Stimulated activated CD4-positive, alpha-beta T cell treated with anti-CD3 and anti-CD28 coated beads, Interleukin-2, amount 100 ng/mL, for 4 hours (primary cell): ENCODE data around the gene HOXA10.
A peak's percentile ranks its signal among the peaks of the same experiment; 100 is the strongest.

Experiments
- DNase-seq: peaks from one replicate; pipeline ENCODE4 v3.0.0-alpha.2; 2020; ENCODE audit warnings: low read depth

The HOXA10 gene

DNA sequence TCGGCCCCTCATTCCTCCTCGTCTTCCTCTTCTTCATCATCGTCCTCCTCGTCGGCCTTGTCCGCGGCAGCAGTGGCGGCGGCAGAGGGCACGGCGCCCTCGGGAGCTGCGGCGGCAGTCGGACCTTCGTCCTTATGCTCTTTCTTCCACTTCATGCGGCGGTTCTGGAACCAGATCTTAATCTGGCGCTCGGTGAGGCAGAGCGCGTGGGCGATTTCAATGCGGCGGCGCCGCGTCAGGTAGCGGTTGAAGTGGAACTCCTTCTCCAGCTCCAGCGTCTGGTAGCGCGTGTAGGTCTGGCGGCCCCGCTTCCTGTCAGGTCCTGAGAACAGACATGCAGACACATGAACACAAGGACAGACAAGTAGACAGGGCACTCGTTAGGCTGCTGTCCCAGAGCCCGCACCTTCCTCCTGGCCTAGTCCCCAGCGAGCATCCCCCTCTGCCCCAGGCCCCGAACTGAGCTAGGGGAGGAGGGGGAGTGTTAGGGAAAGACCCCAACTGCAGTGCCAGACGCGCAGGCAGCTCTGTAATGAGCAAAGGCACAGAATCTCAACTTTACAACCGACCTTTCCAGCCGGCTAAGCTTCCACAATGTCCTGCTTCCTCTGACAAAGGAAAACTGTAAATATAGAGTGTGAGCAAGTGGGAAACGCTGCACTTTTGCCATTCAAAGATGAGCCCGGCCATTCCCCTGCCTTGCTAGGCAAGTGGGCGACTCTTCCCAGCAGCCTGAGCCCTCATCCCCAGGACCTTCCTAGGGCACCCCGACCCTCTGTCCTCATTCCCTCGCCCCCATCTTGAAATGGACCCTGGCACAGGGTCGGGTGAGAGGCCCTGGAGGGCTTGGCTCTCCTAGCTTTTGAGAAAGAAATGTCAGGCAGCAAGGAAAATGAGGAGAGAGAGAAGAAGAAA is 19.0 kb downstream of the HOXA10 start:
- DNase-seq: peak; percentile 53

GRCh38 chr7:27154369-27154768 is 19.8 kb downstream of the HOXA10 start:
- DNase-seq: no peak

- DNase-seq: no peak
Observed at GRCh38 chr7:27153526-27153925, 20.6 kb downstream of the HOXA10 start.

- no peak for DNase-seq
Observed at GRCh38 chr7:27152816-27153442, 21.2 kb downstream of the HOXA10 start.

- DNase-seq: no peak
Observed at GRCh38 chr7:27151931-27152815, 21.9 kb downstream of the HOXA10 start, which contains the start of gene HOXA3. TSS of gene HOXA3 (minus strand) at chr7:27152583. CDS start at chr7:27110640, 41,943 bp downstream.

DNA sequence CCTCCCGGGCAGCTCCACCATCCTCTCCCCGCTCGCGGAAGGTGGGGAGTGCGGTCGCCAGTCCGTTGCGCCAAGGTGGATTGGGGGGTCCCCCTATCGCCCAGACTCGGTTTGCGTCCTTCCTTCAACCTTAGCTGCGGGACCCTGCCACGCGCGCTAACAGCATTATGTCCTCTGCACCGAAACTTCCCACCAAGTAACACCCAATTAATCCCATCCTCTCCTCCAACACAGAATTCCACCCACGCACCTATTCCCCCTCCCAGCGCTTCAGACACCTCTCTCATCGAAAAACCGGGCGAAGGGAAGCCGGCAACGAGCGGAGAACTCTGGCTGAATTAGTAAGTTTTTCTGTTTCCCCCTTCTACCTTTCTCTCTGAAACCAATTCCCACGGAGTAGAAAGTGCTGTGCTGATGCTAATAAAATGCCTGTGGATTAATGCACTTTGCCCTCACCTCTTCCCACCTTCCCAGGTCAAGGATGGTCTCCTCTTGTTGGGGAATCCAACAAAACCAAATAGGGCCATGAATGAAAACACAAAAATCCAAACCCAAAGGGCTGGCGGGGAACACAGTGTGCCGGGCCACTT is 22.7 kb downstream of the HOXA10 start:
- no peak for DNase-seq

- DNase-seq: peak; percentile 32
Observed at GRCh38 chr7:27150568-27151340, 23.4 kb downstream of the HOXA10 start.

GRCh38 chr7:27149842-27150567 is 24.1 kb downstream of the HOXA10 start:
- DNase-seq: no peak

DNA sequence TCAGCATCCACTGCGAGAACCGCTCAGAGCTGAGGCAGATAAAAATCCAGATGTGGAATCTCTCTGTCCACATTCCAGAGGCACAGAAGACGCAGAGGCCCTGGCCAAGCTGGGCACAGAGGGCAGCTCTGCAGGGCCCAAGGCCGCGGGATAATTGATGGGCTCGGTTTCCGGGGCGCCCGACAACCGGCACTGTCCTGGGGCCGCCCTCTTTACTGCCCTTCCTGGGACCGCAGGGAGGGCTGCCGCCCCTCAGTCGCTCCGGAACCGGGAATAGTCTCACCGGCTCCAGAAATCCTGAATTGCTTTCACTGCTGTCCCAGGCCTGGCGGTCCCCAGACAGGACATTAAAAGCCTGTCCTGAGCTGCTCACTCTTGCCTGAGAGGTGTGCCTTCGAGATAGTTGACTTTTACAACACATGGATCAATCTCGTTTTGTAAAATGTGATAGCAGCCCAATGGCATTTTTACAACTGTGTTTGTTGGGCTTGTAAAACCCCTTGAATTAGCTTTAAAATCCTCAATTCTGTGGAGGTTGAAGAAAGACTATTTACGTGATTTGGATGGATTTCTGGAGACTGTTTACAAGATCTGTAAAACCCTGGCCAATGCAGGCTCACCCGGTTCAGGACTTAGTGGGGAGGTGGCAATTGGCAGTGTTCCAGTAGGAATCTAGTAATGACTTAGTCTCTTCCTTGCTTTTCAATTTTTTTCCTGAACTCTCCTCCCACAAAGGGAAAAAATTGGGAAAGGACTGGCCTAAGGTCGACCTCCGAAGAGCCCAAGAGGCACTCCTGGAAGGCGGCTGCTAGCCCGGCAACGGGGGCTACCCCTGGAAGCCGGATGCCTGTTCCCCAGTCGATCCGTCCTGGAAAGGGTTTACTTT is 25.1 kb downstream of the HOXA10 start:
- no peak for DNase-seq

DNA sequence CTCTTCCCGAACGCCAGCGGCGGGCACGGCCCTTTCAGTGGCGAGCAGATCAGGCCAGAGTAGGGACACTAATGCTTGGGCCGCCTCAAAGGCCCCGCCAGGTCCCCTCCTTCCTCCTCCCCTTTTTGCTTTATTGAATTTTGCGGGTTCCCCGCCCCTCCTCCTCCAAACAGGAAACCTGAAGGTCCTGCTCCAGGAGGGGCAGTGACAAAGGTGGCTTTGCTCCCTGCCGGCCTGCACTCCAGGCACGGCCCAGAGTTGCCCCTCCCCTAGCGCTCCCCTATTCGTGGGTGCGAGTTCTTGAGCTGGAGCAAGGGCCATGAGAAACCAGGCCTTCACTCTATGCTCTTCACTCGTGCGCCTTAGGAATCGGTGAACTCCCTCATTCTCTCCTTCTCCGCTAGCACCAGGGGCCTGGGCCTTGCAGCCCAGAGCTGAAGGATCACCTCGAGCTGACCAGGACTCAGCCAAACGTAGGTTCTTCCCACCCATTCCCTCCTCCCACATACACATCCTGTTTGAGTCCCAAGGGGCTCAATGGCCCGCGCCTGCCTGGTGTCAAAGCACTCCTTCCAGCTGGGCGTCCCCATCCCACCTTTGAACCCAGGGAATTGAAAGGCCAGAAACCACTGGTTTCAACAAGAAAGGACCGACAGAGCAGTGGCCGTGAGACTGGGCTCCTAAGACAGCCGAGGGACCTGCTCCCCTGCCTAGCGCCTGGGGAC is 25.9 kb downstream of the HOXA10 start:
- no peak for DNase-seq

GRCh38 chr7:27147199-27148030 is 26.7 kb downstream of the HOXA10 start, which contains the start of gene HOXA6:
TSS of gene HOXA6 (minus strand) at chr7:27147774. CDS start at chr7:27147749, 25 bp downstream.
- DNase-seq: no peak

GRCh38 chr7:27146491-27147198 is 27.5 kb downstream of the HOXA10 start:
- no peak for DNase-seq

DNA sequence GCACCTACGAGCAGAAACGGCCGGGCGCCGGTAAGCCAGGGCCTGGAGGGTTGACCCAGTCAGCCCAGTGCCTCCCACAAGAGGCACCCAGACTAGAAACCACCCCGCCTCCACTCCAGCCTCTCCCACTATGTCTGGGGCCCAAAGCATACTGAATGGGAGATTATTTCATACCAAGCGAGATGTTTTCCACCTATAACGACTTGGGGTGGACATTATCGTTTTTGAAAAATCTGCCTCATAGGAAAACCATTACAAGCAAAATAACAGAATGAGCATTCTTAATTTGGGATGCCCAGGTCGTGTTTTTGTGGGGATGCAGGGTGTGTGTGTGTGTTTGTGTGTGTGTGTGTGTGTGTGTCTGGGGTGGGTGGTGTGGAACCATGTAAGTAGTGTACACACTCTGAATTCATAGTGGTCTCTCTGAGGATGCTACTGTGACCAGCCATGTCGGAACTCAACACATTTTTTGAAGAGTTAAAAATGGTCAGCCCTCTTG is 28.2 kb downstream of the HOXA10 start:
- no peak for DNase-seq

DNA sequence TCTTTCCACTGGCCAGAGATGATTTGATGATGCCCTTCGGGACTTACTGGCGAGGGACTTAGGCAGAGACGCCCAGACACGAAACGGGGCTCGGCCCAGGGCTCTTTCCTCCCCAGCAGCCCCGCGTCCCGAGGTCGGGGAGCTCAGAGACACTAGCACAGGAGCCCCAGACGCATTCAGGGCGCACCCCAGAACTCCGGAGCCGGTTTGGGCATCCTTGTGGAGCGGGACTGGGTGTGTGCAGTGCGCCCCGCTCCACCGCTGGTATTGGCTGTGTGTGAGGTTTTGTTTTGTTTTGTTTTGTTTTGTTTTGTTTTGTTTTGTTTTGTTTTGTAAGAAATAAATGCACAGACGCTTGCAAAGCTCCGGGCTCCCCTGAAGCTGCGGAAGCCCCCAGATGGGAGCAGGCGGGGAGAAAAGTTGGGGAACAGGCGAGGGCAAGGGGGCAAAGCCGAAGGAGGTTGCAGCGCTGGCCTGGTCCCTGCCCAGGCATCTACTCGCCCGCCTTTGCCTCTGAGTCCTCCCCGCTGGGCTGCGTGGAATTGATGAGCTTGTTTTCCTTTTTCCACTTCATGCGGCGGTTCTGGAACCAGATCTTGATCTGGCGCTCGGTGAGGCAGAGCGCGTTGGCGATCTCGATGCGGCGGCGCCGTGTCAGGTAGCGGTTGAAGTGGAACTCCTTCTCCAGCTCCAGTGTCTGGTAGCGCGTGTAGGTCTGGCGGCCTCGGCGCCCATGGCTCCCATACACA is 28.8 kb downstream of the HOXA10 start:
- DNase-seq: no peak

GRCh38 chr7:27144781-27145164 is 29.3 kb downstream of the HOXA10 start:
- no peak for DNase-seq
